ENCODE results near the gene ZNF8. TPM values are rescaled to one million over a fixed set of nuclear protein-coding genes. Genes with fewer than 3 reads are reported as not detected.

ZNF8 gene
- total RNA-seq, 2 experiments from 2014 or later, result 4.4 to 4.5 TPM

DNA sequence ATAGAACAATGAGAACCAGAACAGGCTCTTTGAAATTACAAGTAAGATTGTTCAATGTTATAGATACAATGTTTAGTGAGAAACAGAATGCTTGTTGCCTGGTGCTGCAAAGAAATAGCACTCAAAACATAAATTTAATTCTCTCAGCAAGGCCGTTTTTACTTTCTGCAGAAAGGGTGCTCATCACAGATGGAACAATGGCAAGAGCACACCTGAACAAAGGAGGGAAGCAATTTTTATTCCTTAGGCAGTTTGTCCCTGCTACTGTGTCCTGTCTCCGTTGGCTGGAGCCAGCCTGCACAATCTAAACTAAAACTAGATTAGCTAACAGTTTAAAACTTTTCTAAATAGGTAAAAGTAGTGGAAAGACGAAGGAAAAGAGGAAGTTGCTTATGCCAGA lies 10.4 kb upstream of the ZNF8 start:
- no peaks in the 10 kb centered on the region for H3K4me1 Mint-ChIP-seq
- no peak for DNase-seq
- ChIA-PET POLR2A (no interaction called here), CTCF (interaction anchor here (0.7 kb wide), 1 partner anchor 78 kb away, joined by 3 read pairs; no protein-coding TSS in a partner anchor)
- ATAC-seq, result no peak
- H3K9me3 Mint-ChIP-seq (ENCODE audit: low read depth), result peaks cover 23% of the 10 kb centered on the region
- H3K27me3 Mint-ChIP-seq, result no peaks in the 10 kb centered on the region
- intact Hi-C loops (cut with DNase I, micrococcal nuclease), result loop anchor here in 1 of 2 experiments (10.0 kb wide), 1 partner anchor 494 kb away; no protein-coding TSS in a partner anchor
- H3K4me3 Mint-ChIP-seq, result no peak overlapping the region
- no peak overlapping the region for H3K27ac Mint-ChIP-seq
- peaks cover 79% of the 10 kb centered on the region for H3K36me3 Mint-ChIP-seq (ENCODE audit: low read depth)

DNA sequence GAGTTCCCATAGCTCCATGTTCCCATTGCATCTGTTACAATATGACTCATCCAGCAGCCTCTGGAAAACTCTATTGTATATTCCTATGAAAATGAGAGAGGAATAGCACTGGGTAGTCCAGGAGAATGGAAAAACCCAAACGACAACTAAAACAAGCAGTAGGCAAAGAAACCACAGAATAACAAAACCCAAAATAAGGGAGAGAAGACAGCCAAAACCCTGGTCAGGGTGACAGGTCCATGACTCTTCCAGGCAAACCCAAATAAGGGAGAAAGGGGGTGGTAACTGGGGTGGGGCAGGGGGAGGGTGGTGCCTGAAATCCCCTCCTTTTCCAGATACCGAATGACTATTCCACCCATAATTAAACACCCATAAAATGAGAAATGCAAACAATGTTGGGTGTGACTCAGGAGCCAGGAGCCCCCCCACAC lies 4.0 kb upstream of the ZNF8 start:
- intact Hi-C loops (cut with DNase I, micrococcal nuclease), result no loop called here
- Mint-ChIP-seq H3K4me1 (peaks cover 5% of the 10 kb centered on the region), H3K36me3 (ENCODE audit: low read depth) (peaks cover 70% of the 10 kb centered on the region), H3K4me3 (no peak overlapping the region), H3K9me3 (ENCODE audit: low read depth) (peaks cover 23% of the 10 kb centered on the region), H3K27me3 (no peaks in the 10 kb centered on the region), H3K27ac (no peak overlapping the region)
- DNase-seq, result no peak
- POLR2A ChIA-PET, result no interaction called here
- no peak for ATAC-seq
- CTCF ChIA-PET, result no interaction called here

DNA sequence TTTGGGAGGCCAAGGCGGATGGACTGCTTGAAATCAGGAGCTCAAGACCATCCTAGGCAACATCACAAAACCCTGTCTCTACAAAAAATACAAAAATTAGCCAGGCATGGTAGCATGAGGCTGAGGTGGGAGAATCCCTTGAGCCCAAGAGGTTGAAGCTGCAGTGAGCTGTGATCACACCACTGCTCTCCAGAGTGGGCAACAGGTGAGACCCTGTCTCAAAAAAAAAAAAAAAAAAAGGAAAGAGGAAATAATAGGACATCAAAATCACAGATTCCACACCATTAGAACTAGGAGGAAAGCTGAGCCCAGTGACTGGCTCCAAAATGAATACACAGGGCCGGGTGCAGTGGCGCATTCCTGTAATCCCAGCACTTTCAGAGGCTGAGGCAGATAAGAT lies 3.2 kb upstream of the ZNF8 start:
- ChIA-PET POLR2A (no interaction called here), CTCF (interaction anchor here (0.7 kb wide), 1 partner anchor 42 kb away, joined by 3 read pairs; no protein-coding TSS in a partner anchor)
- no peak for ATAC-seq
- intact Hi-C loops (cut with DNase I, micrococcal nuclease), result no loop called here
- H3K4me3 Mint-ChIP-seq, result no peak overlapping the region
- peaks cover 70% of the 10 kb centered on the region for H3K36me3 Mint-ChIP-seq (ENCODE audit: low read depth)
- no peaks in the 10 kb centered on the region for H3K27me3 Mint-ChIP-seq
- H3K27ac Mint-ChIP-seq, result no peak overlapping the region
- peaks cover 17% of the 10 kb centered on the region for H3K9me3 Mint-ChIP-seq (ENCODE audit: low read depth)
- DNase-seq, result no peak
- peaks cover 13% of the 10 kb centered on the region for H3K4me1 Mint-ChIP-seq

DNA sequence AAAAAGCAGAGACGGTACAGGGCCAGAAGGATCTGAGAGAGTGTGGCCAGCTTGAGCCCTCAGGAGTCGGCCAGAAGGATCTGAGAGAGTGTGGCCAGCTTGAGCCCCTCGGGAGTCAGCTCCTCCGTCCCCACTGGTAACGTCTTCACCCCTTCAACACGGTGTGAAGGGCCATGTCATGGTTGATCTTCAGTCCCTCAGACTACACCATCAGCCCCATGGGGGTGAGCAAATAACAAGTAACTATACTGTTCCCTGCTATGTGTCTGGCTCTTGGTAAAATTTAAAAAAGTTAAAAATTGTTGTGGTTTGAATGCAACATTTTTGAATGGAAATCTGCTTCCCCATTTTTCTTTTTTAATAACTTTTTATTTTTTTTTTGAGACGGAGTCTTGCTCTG lies 1.6 kb upstream of the ZNF8 start:
- POLR2A ChIA-PET, result no interaction called here
- Mint-ChIP-seq H3K9me3 (ENCODE audit: low read depth) (peaks cover 13% of the 10 kb centered on the region), H3K4me1 (peaks cover 27% of the 10 kb centered on the region), H3K36me3 (ENCODE audit: low read depth) (peaks cover 63% of the 10 kb centered on the region), H3K27ac (no peak overlapping the region), H3K4me3 (peak overlapping the region; percentile 98), H3K27me3 (no peaks in the 10 kb centered on the region)
- CTCF ChIA-PET, result no interaction called here
- ATAC-seq, result no peak
- intact Hi-C loops (cut with DNase I, micrococcal nuclease), result no loop called here
- DNase-seq, result no peak

DNA sequence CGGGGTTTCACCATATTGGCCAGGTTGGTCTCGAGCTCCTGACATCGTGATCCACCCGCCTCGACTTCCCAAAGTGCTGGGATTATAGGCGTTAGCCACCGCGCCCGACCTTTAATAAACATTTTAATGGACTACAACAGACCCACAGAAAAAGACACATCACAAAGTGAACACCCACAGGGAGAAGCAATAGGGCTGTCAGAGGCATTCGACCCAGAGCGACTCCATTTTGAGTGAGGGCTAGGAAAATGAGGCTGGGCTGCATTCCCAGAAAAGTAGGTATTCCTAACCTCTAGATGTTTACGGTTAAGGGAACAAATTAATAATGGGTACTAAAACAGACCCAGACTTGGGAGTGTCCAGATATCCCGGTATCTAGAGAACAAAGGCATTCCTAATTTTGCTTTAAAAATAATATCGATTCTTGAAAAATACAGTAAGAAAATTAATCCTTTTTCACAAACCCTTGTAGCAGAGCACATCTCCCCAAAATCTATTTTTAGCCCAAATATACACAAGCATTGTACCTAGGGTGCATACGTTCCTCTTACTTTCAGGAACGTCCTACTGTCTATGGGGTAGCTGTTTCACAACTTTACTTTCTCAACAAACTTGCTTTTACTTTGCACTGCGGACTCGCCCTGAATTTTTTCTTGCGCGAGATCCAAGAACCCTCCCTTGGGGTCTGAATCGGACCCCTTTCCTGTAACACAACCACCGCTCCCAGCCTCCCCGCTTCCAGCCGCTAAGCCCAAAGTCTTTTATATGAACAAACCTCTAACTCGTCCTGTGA lies 811 bp upstream of the ZNF8 start:
- intact Hi-C loops (cut with DNase I, micrococcal nuclease), result loop anchor here (1.0 to 2.0 kb wide), 21 partner anchors 27 to 997 kb away; partner anchors contain the start of genes ERVK3-1 (in 2 of the 2), ZNF584 (in 2 of the 2), ZSCAN22 (in 2 of the 2) and MZF1 (in 1 of the 2)
- POLR2A ChIA-PET, result interaction anchor here (0.7 to 1.2 kb wide), 2 partner anchors 41 to 211 kb away, joined by 3 read pairs; no protein-coding TSS in a partner anchor

DNA sequence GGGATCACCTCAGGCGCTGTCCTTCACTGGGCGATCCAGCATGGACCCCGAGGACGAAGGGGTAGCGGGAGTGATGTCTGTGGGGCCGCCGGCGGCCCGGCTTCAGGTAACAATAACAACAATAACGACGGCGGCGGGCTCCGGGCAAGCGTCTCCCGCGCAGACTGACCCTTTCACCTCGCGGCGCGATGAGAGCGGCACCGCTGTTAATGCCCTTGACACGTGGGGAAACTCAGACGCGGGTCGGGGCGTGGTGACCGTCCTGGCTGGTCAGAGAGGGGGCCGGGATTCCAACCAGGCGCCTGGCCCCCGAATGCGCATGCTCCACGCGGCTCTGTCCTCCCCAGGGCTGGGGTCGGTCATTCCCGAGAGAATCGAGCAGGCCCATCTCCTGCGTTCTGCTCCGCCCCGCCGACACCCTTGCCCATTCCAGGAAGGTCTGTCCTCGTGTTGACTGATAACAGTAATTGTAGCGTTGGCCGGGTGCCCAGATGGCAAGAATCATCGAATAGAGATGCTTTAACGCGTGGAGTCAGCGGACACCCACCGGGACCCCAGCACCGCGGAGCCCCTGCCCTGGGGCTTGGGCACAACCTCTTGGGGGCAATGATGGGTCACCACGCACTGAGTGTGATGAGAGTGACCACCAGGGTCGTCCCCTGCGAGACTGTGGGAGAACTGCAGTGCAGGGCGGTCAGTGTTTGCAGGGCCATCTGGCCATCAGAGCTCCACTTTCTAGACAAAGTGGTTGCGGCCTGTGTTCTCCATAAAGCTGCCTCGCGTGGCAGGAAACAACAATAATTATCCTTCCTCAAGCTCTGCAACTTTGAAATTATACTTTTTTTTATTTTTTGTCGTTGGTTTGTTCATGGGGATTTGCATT lies 528 bp downstream of the ZNF8 start:
- intact Hi-C loops (cut with DNase I, micrococcal nuclease), result loop anchor here (2.0 kb wide), 4 partner anchors 48 to 998 kb away; partner anchors contain the start of genes ZNF460 (in 1 of the 2), ZNF544 (in 1 of the 2) and ZSCAN22 (in 1 of the 2)
- peaks cover 56% of the 10 kb centered on the region for H3K36me3 Mint-ChIP-seq (ENCODE audit: low read depth)
- CTCF ChIA-PET, result interaction anchor here (0.5 kb wide), 1 partner anchor 276 kb away, joined by 3 read pairs; no protein-coding TSS in a partner anchor

More for the DNA sequence above, 811 bp upstream of the ZNF8 start:
- H3K4me3 Mint-ChIP-seq, result peak overlapping the region; percentile 98
- peaks cover 13% of the 10 kb centered on the region for H3K9me3 Mint-ChIP-seq (ENCODE audit: low read depth)
- peaks cover 28% of the 10 kb centered on the region for H3K4me1 Mint-ChIP-seq
- peak overlapping the region; percentile 95 for H3K27ac Mint-ChIP-seq
- no peaks in the 10 kb centered on the region for H3K27me3 Mint-ChIP-seq
- H3K36me3 Mint-ChIP-seq (ENCODE audit: low read depth), result peaks cover 58% of the 10 kb centered on the region
- CTCF ChIA-PET, result interaction anchor here (0.6 to 0.8 kb wide), 3 partner anchors 9 to 242 kb away, joined by 3 to 5 read pairs (median 3); partner anchors contain the start of gene ZBTB45
- ATAC-seq (peak; percentile 3), DNase-seq (no peak)

DNA sequence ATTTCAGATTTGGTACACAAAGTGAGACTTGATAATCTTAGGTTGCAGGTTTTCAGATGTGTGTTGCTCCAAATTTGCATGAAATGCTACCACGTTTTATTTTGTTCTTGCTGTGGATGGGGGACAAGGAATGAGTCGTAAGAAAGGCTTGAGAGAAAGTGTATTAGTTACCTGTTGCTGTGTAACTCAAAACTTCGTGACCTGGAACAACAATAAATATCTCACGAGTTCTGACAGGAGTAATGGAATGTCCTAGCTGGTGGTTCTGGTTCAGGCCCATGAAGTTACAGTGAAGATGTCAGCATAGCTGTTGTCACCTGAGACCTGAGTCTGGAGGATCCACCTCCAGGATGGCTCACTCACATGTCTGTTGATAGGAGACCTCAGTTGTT lies 1.2 kb downstream of the ZNF8 start:
- Mint-ChIP-seq H3K27me3 (no peaks in the 10 kb centered on the region), H3K4me3 (peak overlapping the region; percentile 98), H3K4me1 (peaks cover 28% of the 10 kb centered on the region), H3K36me3 (ENCODE audit: low read depth) (peaks cover 54% of the 10 kb centered on the region), H3K9me3 (ENCODE audit: low read depth) (peaks cover 5% of the 10 kb centered on the region), H3K27ac (peak overlapping the region; percentile 95)
- CTCF ChIA-PET, result interaction anchor here (0.5 kb wide), 1 partner anchor 277 kb away, joined by 3 read pairs; no protein-coding TSS in a partner anchor
- DNase-seq (no peak), ATAC-seq (no peak)
- POLR2A ChIA-PET, result no interaction called here
- intact Hi-C loops (cut with DNase I, micrococcal nuclease), result loop anchor here (2.0 kb wide), 4 partner anchors 47 to 999 kb away; partner anchors contain the start of genes ZNF460 (in 1 of the 2), ZNF544 (in 1 of the 2) and ZSCAN22 (in 1 of the 2)

More for the DNA sequence above, 528 bp downstream of the ZNF8 start:
- Mint-ChIP-seq H3K4me3 (peak overlapping the region; percentile 98), H3K27ac (peak overlapping the region; percentile 95), H3K4me1 (peaks cover 28% of the 10 kb centered on the region), H3K9me3 (ENCODE audit: low read depth) (peaks cover 10% of the 10 kb centered on the region), H3K27me3 (no peaks in the 10 kb centered on the region)
- peak; percentile 82 for DNase-seq
- peak; percentile 5 for ATAC-seq
- POLR2A ChIA-PET, result interaction anchor here (0.5 to 1.2 kb wide), 4 partner anchors 20 to 1041 kb away, joined by 3 to 4 read pairs (median 3); no protein-coding TSS in a partner anchor

DNA sequence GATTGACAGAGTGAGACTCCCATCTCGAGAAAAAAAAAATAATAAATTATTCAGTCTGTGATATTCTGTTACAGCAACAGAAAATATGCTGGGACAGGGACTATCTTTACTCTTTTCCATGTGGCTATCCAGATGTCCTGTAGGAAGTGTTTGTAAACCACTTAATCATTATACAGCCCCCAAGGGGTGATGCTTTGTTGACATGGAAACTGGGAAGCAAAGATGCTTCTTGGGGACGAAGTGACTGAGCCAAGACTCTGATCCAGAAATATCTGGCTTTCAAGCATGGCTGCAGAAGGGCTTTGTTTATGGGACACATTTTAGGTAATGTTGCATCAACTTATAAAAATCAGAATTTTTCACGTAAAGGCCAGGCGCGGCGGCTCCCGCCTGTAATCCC lies 5.4 kb downstream of the ZNF8 start:
- no peaks in the 10 kb centered on the region for H3K27me3 Mint-ChIP-seq
- peaks cover 26% of the 10 kb centered on the region for H3K4me1 Mint-ChIP-seq
- ChIA-PET POLR2A (no interaction called here), CTCF (no interaction called here)
- no peak overlapping the region for H3K4me3 Mint-ChIP-seq
- DNase-seq (no peak), ATAC-seq (no peak)
- peaks cover 70% of the 10 kb centered on the region for H3K36me3 Mint-ChIP-seq (ENCODE audit: low read depth)
- H3K9me3 Mint-ChIP-seq (ENCODE audit: low read depth), result no peaks in the 10 kb centered on the region
- no peak overlapping the region for H3K27ac Mint-ChIP-seq
- intact Hi-C loops (cut with DNase I, micrococcal nuclease), result no loop called here

DNA sequence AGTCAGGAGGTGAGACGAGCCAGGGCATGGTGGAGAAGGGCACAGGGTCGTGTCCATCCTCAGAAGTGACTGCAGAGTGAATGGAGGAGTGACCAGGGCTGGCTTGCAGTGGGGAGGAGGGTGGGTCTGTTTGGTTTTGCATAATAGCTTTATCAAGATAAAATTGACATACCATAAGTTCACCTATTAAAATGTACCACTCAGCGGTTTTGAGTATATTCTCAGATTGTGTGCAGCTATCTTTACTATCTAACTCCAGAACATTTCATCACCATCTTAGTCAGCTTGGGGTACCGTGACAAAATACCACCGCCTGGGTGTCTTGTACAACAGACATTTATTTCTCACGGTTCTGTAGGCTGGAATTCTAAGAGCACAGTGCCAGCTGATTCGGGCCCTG lies 13.2 kb downstream of the ZNF8 start:
- Mint-ChIP-seq H3K4me1 (no peaks in the 10 kb centered on the region), H3K27me3 (no peaks in the 10 kb centered on the region), H3K27ac (no peak overlapping the region), H3K9me3 (ENCODE audit: low read depth) (peaks cover 32% of the 10 kb centered on the region), H3K36me3 (ENCODE audit: low read depth) (peaks cover 89% of the 10 kb centered on the region), H3K4me3 (no peak overlapping the region)
- CTCF ChIA-PET, result no interaction called here
- intact Hi-C loops (cut with DNase I, micrococcal nuclease), result no loop called here
- DNase-seq (no peak), ATAC-seq (no peak)
- POLR2A ChIA-PET, result no interaction called here

DNA sequence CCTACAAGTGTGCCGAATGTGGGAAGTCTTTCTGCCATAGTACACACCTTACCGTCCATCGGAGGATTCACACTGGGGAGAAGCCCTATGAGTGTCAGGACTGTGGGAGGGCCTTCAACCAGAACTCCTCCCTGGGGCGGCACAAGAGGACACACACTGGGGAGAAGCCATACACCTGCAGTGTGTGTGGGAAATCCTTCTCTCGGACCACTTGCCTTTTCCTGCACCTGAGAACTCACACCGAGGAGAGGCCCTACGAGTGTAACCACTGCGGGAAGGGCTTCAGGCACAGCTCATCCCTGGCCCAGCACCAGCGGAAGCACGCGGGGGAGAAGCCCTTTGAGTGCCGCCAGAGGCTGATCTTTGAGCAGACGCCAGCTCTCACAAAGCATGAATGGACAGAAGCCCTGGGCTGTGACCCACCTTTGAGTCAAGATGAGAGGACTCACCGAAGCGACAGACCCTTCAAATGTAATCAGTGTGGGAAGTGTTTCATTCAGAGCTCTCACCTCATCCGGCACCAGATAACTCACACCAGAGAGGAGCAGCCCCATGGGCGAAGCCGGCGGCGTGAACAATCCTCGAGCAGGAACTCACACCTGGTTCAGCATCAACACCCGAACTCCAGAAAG lies 16.1 kb downstream of the ZNF8 start:
- Mint-ChIP-seq H3K27me3 (no peaks in the 10 kb centered on the region), H3K36me3 (ENCODE audit: low read depth) (peaks cover 81% of the 10 kb centered on the region), H3K4me3 (no peak overlapping the region), H3K27ac (no peak overlapping the region), H3K9me3 (ENCODE audit: low read depth) (peaks cover 32% of the 10 kb centered on the region), H3K4me1 (no peaks in the 10 kb centered on the region)
- intact Hi-C loops (cut with DNase I, micrococcal nuclease), result no loop called here
- ATAC-seq (no peak), DNase-seq (no peak)
- CTCF ChIA-PET, result no interaction called here
- POLR2A ChIA-PET, result no interaction called here

DNA sequence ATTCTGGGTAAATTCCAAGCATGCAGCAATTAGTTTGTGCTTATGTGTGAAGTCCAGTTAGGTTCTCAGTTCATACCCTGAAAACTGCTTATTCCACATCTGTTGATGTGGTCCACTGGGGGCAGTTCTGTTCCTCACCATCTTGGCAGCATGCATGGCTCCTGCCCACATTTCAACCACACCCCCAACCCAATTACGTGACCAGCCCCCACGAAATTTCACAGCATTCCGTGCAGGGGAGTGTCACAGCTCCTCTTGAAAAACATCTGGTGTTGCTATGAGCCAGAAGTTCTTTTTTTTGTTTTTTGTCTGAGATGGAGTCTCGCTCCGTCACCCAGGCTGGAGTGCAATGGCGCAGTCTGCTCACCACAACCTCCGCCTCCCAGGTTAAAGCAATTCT lies 17.3 kb downstream of the ZNF8 start:
- ChIA-PET POLR2A (no interaction called here), CTCF (interaction anchor here (0.7 kb wide), 1 partner anchor 170 kb away, joined by 3 read pairs; no protein-coding TSS in a partner anchor)
- Mint-ChIP-seq H3K36me3 (ENCODE audit: low read depth) (peaks cover 85% of the 10 kb centered on the region), H3K27me3 (no peaks in the 10 kb centered on the region), H3K27ac (no peak overlapping the region), H3K4me1 (no peaks in the 10 kb centered on the region), H3K4me3 (no peak overlapping the region), H3K9me3 (ENCODE audit: low read depth) (peaks cover 32% of the 10 kb centered on the region)
- no peak for DNase-seq
- intact Hi-C loops (cut with DNase I, micrococcal nuclease), result no loop called here
- ATAC-seq, result no peak

Data from activated CD4-positive, alpha-beta T cell treated with anti-CD3 and anti-CD28 coated beads for 36 hours (primary cell).